Activated CD8-positive, alpha-beta memory T cell treated with anti-CD3 and anti-CD28 coated beads for 24 hours (primary cell): ENCODE results near the gene PCED1B.

ENCODE experiments used
- DNase-seq: peaks from one replicate; pipeline ENCODE4 v3.0.0-alpha.2; 2020

Gene PCED1B

DNA sequence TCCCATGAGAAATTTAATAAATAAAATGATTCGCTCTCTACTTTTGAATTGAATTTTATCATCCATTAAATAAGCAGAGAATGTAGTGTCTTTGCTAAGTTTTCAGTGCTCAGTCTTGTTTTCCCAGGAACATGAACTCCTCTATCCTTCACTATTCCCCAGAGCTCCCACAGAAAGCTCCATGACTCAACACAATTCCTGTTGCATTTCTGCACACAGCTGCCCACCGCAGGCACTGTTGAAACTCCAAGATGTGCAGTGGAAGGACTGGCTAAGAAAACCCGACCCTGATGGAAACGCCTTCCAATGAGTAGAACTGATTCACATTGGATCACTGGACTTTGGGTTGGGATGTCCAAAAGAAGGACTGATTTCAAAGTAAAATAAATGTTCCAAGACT lies 202.8 kb downstream of the PCED1B start:
- DNase-seq, result no peak
